ENCODE data around the gene NDRG2. TPM values are rescaled to one million over a fixed set of nuclear protein-coding genes. Genes with fewer than 3 reads are reported as not detected.

The NDRG2 gene
- total RNA-seq, 3 donors from 2014 or later = 251 to 693 (median 258) TPM

DNA sequence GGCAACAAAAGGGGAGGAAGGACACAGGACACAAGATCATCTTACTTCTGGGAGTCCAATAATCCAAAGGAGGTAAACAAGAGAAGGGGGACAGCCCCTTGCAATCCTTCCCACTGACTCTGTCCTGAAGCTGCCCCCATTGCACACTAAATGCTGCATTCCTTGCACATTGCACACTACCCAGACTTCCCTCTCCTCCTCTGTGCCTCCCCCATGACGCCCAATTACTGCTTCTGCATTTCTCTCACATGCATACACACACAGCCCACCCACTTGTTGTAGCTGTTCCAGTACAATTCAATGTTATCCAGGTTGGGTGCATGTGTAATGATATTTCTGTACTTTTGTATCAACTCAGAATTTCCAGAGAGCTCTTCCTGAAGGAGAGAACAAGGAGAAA is 5.5 kb downstream of the NDRG2 start:
- TF ChIP-seq, protein P1, sequence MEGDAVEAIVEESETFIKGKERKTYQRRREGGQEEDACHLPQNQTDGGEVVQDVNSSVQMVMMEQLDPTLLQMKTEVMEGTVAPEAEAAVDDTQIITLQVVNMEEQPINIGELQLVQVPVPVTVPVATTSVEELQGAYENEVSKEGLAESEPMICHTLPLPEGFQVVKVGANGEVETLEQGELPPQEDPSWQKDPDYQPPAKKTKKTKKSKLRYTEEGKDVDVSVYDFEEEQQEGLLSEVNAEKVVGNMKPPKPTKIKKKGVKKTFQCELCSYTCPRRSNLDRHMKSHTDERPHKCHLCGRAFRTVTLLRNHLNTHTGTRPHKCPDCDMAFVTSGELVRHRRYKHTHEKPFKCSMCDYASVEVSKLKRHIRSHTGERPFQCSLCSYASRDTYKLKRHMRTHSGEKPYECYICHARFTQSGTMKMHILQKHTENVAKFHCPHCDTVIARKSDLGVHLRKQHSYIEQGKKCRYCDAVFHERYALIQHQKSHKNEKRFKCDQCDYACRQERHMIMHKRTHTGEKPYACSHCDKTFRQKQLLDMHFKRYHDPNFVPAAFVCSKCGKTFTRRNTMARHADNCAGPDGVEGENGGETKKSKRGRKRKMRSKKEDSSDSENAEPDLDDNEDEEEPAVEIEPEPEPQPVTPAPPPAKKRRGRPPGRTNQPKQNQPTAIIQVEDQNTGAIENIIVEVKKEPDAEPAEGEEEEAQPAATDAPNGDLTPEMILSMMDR (IDR thresholded peaks at IDR 0.05) = no peak
- TF ChIP-seq POLR2AphosphoS5 (IDR thresholded peaks at IDR 0.05) (no peak), POLR2A (IDR thresholded peaks at IDR 0.05) (no peak)
- Histone ChIP-seq H3K4me3 (no peak overlapping the region), H3K4me1 (no peaks in the 10 kb centered on the region), H3K9me3 (no peaks in the 10 kb centered on the region), H3K27ac (peak overlapping the region; percentile 54 to 67), H3K27me3 (no peaks in the 10 kb centered on the region), H3K36me3 (no peaks in the 10 kb centered on the region)
- intact Hi-C loops (cut with DNase I; ENCODE audit: low total_unique reads) = loop anchor here (5.0 kb wide), 1 partner anchor 73 kb away; no protein-coding TSS in a partner anchor
- no peak for DNase-seq (ENCODE audit: low spot score in 2 of 2)

DNA sequence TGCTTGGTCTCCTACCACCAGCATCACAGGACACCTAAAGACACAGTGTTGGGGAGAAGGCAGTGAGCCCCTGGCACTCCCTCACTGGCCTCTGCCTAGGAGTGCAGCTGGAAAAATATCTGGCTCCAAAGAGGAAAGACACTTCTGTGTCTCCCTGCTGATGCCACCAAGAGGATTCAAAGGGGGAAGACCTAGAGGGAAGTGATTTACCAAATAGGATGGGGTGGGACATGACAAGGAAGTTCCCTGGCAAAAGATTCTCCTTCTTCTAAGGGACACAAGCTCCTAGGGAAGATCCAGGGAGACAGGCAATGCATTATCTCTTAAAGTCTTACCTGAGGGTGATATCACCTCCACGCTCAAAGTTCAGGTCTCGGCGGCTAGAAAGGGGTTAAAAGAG is 6.1 kb downstream of the NDRG2 start:
- Histone ChIP-seq H3K4me1 (no peaks in the 10 kb centered on the region), H3K27ac (peak overlapping the region; percentile 23 to 54), H3K4me3 (no peak overlapping the region), H3K9me3 (no peaks in the 10 kb centered on the region), H3K36me3 (no peaks in the 10 kb centered on the region), H3K27me3 (no peaks in the 10 kb centered on the region)
- no peak for TF ChIP-seq POLR2AphosphoS5 (IDR thresholded peaks at IDR 0.05)
- TF ChIP-seq, protein P1 (IDR thresholded peaks at IDR 0.05) = no peak
- TF ChIP-seq POLR2A (IDR thresholded peaks at IDR 0.05) = no peak
- no peak for DNase-seq (ENCODE audit: low spot score in 2 of 2)
- intact Hi-C loops (cut with DNase I; ENCODE audit: low total_unique reads) = loop anchor here (5.0 kb wide), 1 partner anchor 74 kb away; no protein-coding TSS in a partner anchor

DNA sequence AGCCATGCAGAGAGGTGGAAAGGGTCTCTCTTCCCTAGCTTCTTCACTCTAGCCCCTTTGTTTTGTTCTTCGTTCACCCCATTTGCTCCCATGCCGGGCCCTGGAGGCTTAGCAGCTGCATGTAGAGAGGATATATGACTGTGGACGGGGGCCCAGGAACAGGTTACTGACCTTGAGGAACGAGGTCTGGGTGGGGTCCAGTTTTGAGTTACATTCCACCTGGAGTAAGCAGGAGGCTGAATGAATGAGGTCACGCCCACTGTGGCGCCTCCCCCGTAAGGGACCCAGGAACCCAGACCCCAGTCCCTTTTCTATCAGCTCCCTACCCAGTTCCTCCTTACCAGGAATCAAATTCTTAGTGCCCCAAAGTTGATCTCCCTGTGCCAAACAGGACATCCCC is 6.6 kb downstream of the NDRG2 start:
- intact Hi-C loops (cut with DNase I; ENCODE audit: low total_unique reads) = loop anchor here (5.0 kb wide), 1 partner anchor 74 kb away; no protein-coding TSS in a partner anchor
- DNase-seq (ENCODE audit: low spot score in 2 of 2) = no peak
- no peaks in the 10 kb centered on the region for H3K4me1 ChIP-seq
- H3K4me3 ChIP-seq = no peak overlapping the region
- peak overlapping the region; percentile 29 to 34 for H3K27ac ChIP-seq
- no peaks in the 10 kb centered on the region for H3K27me3 ChIP-seq
- TF ChIP-seq POLR2AphosphoS5 (IDR thresholded peaks at IDR 0.05) (no peak), POLR2A (IDR thresholded peaks at IDR 0.05) (no peak)
- TF ChIP-seq, protein P1 (IDR thresholded peaks at IDR 0.05) = no peak
- no peaks in the 10 kb centered on the region for H3K9me3 ChIP-seq
- H3K36me3 ChIP-seq = no peaks in the 10 kb centered on the region

DNA sequence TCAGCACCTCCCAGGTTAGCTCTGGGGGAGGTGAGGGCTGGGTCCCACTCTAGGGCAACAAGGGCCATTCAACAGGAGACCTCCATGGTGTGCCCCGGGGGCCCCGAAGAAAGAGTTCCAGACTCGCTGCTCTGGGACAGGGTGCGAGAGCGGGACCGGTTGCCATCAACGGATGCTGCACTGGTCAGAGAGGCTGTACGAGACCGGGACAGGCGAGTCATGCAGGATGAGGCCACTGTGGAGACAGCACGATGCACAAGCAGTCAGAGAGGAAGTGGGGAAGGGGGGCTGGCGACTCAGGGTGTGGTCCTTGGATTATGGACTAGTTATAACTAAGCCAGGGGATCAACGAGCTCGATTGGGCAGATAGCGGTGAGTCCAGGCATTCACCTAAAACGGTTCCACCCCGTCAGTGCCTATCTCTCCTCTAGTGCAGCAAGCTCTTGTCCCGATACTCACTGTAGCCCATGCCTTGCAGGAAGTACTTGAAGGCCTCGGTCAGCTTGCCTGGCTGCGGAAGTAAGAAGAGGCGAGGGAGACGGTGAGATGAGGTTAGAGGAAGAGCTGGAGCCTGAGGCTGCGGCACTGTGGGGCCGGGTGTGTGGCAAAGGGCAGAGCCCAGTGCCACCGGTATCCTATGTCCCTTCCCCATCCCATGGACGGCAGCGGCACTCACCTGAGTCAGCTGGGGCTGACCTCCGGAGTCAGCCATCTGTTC is 7.2 kb downstream of the NDRG2 start:
- no peaks in the 10 kb centered on the region for H3K4me1 ChIP-seq
- H3K27me3 ChIP-seq = no peaks in the 10 kb centered on the region
- DNase-seq (ENCODE audit: low spot score in 2 of 2) = no peak
- TF ChIP-seq POLR2AphosphoS5 (IDR thresholded peaks at IDR 0.05) (no peak), POLR2A (IDR thresholded peaks at IDR 0.05) (no peak)
- TF ChIP-seq, protein P1 (IDR thresholded peaks at IDR 0.05) = no peak
- peak overlapping the region; percentile 29 to 34 for H3K27ac ChIP-seq
- no peaks in the 10 kb centered on the region for H3K36me3 ChIP-seq
- no peak overlapping the region for H3K4me3 ChIP-seq
- no peaks in the 10 kb centered on the region for H3K9me3 ChIP-seq
- intact Hi-C loops (cut with DNase I; ENCODE audit: low total_unique reads) = loop anchor here (5.0 kb wide), 1 partner anchor 75 kb away; no protein-coding TSS in a partner anchor

DNA sequence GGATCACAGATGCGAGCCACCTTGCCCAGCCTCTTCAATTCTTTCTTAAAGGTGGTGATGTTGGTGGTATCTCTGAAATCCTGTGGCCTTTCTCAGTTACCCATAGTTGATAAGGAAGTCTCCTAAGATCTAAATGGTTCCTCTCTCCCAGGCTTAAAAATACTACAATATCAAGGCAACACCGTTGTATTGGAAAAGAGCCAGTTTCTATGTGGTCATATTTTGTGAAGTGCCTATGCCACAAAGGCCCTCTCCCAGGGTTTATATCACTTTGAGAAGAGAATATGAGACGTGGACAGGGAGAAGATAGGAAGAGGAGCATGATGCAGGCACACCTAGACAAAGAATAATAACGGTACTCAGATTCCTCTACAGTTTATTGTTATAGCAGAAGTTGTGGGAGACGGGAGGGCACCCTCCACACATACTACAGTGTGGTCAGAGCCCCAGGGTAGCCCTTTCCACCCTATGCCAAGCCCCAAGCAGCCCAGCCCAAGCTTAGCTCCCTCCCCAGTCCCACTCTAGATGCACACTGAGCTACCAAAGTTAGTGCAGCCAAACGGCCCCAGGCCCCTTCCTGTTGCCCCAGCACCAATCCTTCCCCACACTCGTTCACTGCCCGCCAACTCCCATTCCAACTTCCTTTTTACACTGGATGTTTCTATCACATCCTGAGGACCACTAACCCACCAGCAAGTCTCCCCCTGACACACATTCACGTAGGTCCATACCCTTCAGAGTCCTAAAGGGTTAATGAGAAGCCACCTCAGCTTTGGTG is 8.3 kb downstream of the NDRG2 start:
- no peak overlapping the region for H3K4me3 ChIP-seq
- intact Hi-C loops (cut with DNase I; ENCODE audit: low total_unique reads) = loop anchor here (5.0 kb wide), 1 partner anchor 76 kb away; no protein-coding TSS in a partner anchor
- TF ChIP-seq, protein P1 (IDR thresholded peaks at IDR 0.05) = no peak
- TF ChIP-seq POLR2AphosphoS5 (IDR thresholded peaks at IDR 0.05) = no peak
- no peak for TF ChIP-seq POLR2A (IDR thresholded peaks at IDR 0.05)
- peak overlapping the region in 1 of 2 donors; percentile 25 for H3K27ac ChIP-seq
- no peak for DNase-seq (ENCODE audit: low spot score in 2 of 2)
- no peaks in the 10 kb centered on the region for H3K36me3 ChIP-seq
- no peaks in the 10 kb centered on the region for H3K9me3 ChIP-seq
- no peaks in the 10 kb centered on the region for H3K4me1 ChIP-seq
- no peaks in the 10 kb centered on the region for H3K27me3 ChIP-seq

Data from breast epithelium (tissue), 4 donors.